Measurements from ENCODE around the gene TMEM201. TPM values are rescaled to one million over a fixed set of nuclear protein-coding genes. Genes with fewer than 3 reads are reported as not detected.
A peak's percentile ranks its signal among the peaks of the same experiment; 100 is the strongest.

The TMEM201 gene
- polyA plus RNA-seq, 1 of the 3 experiments (the other 2 are of a cell fraction) = 8.2 TPM

DNA sequence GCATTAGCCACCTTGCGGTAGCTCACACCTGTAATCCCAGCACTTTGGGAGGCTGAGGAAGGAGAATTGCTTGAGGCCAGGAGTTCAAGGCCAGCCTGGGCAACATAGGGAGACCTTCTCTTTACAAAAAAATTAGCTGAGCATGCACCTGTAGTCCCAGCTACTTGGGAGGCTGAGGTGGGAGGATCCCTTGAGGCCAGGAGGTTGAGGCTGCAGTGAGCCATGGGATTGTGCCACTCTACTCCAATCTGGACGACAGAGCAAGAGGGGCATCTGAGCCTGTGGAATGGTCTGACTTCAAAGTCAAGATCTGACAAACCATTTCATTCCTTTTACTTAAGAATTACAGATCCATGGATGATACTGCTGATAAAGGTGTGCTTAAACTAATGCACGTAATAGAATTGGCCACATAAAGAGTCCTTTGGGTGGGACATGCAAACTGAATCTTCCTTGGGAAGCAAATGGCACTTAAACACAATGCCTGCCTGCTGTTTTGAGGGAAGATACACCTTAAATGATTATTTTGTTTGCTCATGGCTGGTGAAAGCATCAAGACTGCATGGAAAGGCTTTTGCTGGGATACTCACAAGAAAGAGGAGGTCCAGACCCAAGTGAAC is 2.5 kb upstream of the TMEM201 start:
- no peak for DNase-seq
- H4K20me1 ChIP-seq (ENCODE audit: insufficient read depth) = peaks cover 18% of the 10 kb centered on the region; the same call in 1 of the 2 replicates
- no peaks in the 10 kb centered on the region for H3F3A ChIP-seq (replicated peaks; ENCODE audit: insufficient read depth)
- 88% methylated on average over 3 of the region's 3 CpGs for WGBS (ENCODE audit: low lambda C conversion rate)
- H3K27ac ChIP-seq (ENCODE audit: low read depth in 2 of 2, low read length in 1 of 2) = no peak overlapping the region
- no peak overlapping the region for H3K4me2 ChIP-seq
- H3K9me3 ChIP-seq = no peaks in the 10 kb centered on the region
- H3K79me2 ChIP-seq (ENCODE audit: insufficient read depth) = peaks cover 20% of the 10 kb centered on the region
- H3K9ac ChIP-seq = no peak overlapping the region
- H3K27me3 ChIP-seq (ENCODE audit: insufficient read depth) = no peaks in the 10 kb centered on the region
- no peaks in the 10 kb centered on the region for H3K9me2 ChIP-seq
- peaks cover 0 to 4% of the 10 kb centered on the region in 2 experiments for H3K36me3 ChIP-seq (replicated peaks in 1 of 2; ENCODE audit: control insufficient read depth in 1 of 2, insufficient read depth in 2 of 2, low read length in 1 of 2)
- POLR2A ChIA-PET = interaction anchor here (0.7 kb wide), 1 partner anchor 153 kb away, joined by 3 read pairs; no protein-coding TSS in a partner anchor
- no peak overlapping the region for H2AFZ ChIP-seq (ENCODE audit: low read depth)
- no peak overlapping the region for H3K4me3 ChIP-seq (ENCODE audit: low read depth in 2 of 2, low read length in 1 of 2)
- no peak for TF ChIP-seq EZH2phosphoT487 (IDR thresholded peaks at IDR 0.05; ENCODE audit: borderline replicate concordance, low read depth)
- no peak for TF ChIP-seq FOXJ3 (CRISPR knock-in tag; IDR thresholded peaks at IDR 0.05)
- TF ChIP-seq RFX5 (IDR thresholded peaks at IDR 0.05; ENCODE audit: low read length) = no peak
- no peak for TF ChIP-seq NFIC (IDR thresholded peaks at IDR 0.05; ENCODE audit: borderline replicate concordance)
- no peak for TF ChIP-seq RXRA (IDR thresholded peaks at IDR 0.05; ENCODE audit: borderline replicate concordance, low read depth)
- no peak for TF ChIP-seq FOXM1 (IDR thresholded peaks at IDR 0.05; ENCODE audit: low read depth)
- no peak for TF ChIP-seq SMC3 (IDR thresholded peaks at IDR 0.05; ENCODE audit: low read depth, low read length)
- CTCF ChIA-PET = interaction anchor here (1.2 to 2.2 kb wide), 3 partner anchors 13 to 90 kb away, joined by 3 to 9 read pairs (median 4); no protein-coding TSS in a partner anchor
- H3K4me1 ChIP-seq (ENCODE audit: control insufficient read depth in 1 of 2, insufficient read depth in 2 of 2, low read depth in 1 of 2, low read length in 1 of 2) = peaks cover 11 to 18% of the 10 kb centered on the region in 2 experiments; a peak in 1 of 4 replicates

DNA sequence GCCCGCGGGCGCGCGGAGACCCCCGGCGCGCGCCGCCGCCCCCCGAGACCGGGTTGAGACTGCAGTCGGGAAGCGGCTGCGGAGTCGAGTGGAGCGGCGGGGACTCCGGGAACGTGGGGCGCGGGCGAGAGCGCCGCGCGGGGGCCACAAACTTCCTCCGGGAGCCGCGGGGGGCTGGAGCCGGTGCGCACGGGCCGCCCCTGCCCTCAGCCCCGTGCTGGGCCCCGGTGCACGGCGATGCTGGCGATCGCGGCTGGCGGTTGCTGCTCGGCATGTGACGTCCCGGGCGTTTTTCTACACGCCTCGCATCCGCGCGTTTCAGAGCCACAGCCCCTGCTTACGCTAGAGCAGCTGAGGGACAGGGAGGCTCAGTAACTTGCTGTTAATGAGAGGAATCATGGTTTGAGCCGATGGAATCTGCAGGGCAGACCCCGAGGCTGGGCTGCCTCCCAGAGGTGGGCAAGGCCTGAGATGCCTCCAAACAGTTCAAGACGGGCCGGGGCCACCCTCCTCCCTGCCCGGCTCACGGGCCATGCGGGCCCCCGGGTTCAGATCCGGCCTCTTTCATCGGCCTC is 520 bp downstream of the TMEM201 start:
- CTCF ChIA-PET = interaction anchor here (0.6 to 7.0 kb wide), 14 partner anchors 10 to 1129 kb away, joined by 3 to 51 read pairs (median 4); no protein-coding TSS in a partner anchor
- H3K27ac ChIP-seq (ENCODE audit: low read depth in 2 of 2, low read length in 1 of 2) = peak overlapping the region; percentile 26 to 93

GRCh38 chr1:9589719-9590157 is 1.0 kb downstream of the TMEM201 start:
- peaks cover 32% of the 10 kb centered on the region; the same call in 1 of the 2 replicates for H4K20me1 ChIP-seq (ENCODE audit: insufficient read depth)
- peak overlapping the region; percentile 26 to 93 for H3K27ac ChIP-seq (ENCODE audit: low read depth in 2 of 2, low read length in 1 of 2)
- H3K79me2 ChIP-seq (ENCODE audit: insufficient read depth) = peaks cover 54% of the 10 kb centered on the region
- H3K4me1 ChIP-seq (ENCODE audit: control insufficient read depth in 1 of 2, insufficient read depth in 2 of 2, low read depth in 1 of 2, low read length in 1 of 2) = peaks cover 26 to 53% of the 10 kb centered on the region in 2 experiments; a peak in 3 of 4 replicates
- H3K9ac ChIP-seq = peak overlapping the region; percentile 68; the same call in 1 of the 2 replicates
- no peaks in the 10 kb centered on the region for H3K36me3 ChIP-seq (replicated peaks in 1 of 2; ENCODE audit: control insufficient read depth in 1 of 2, insufficient read depth in 2 of 2, low read length in 1 of 2)
- no peak for DNase-seq
- POLR2A ChIA-PET = interaction anchor here (1.0 to 2.7 kb wide), 3 partner anchors 14 to 51 kb away, joined by 3 to 8 read pairs (median 3); partner anchors contain the start of gene SLC25A33
- H3F3A ChIP-seq (replicated peaks; ENCODE audit: insufficient read depth) = no peaks in the 10 kb centered on the region
- H2AFZ ChIP-seq (ENCODE audit: low read depth) = no peak overlapping the region
- H3K9me3 ChIP-seq = no peaks in the 10 kb centered on the region
- CTCF ChIA-PET = interaction anchor here (0.6 to 7.0 kb wide), 11 partner anchors 11 to 1129 kb away, joined by 3 to 51 read pairs (median 4); no protein-coding TSS in a partner anchor
- no peaks in the 10 kb centered on the region for H3K9me2 ChIP-seq
- WGBS (ENCODE audit: low lambda C conversion rate) = 9% methylated on average over 6 of the region's 6 CpGs
- H3K4me2 ChIP-seq = peak overlapping the region; percentile 90
- H3K4me3 ChIP-seq (ENCODE audit: low read depth in 2 of 2, low read length in 1 of 2) = peak overlapping the region; percentile 70 to 79
- H3K27me3 ChIP-seq (ENCODE audit: insufficient read depth) = no peaks in the 10 kb centered on the region
- no peak for TF ChIP-seq MXI1 (IDR thresholded peaks at IDR 0.05; ENCODE audit: low read depth, low read length)
- no peak for TF ChIP-seq EZH2phosphoT487 (IDR thresholded peaks at IDR 0.05; ENCODE audit: borderline replicate concordance, low read depth)
- TF ChIP-seq RFX5 (IDR thresholded peaks at IDR 0.05; ENCODE audit: low read length) = no peak
- no peak for TF ChIP-seq USF2 (IDR thresholded peaks at IDR 0.05; ENCODE audit: borderline replicate concordance, low read depth, low read length)
- TF ChIP-seq, protein P1, sequence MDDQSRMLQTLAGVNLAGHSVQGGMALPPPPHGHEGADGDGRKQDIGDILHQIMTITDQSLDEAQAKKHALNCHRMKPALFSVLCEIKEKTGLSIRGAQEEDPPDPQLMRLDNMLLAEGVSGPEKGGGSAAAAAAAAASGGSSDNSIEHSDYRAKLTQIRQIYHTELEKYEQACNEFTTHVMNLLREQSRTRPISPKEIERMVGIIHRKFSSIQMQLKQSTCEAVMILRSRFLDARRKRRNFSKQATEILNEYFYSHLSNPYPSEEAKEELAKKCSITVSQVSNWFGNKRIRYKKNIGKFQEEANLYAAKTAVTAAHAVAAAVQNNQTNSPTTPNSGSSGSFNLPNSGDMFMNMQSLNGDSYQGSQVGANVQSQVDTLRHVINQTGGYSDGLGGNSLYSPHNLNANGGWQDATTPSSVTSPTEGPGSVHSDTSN (IDR thresholded peaks at IDR 0.05) = no peak
- no peak for TF ChIP-seq GATA2 (CRISPR knock-in tag; IDR thresholded peaks at IDR 0.05)
- no peak for TF ChIP-seq RXRA (IDR thresholded peaks at IDR 0.05; ENCODE audit: borderline replicate concordance, low read depth)
- no peak for TF ChIP-seq MAX (IDR thresholded peaks at IDR 0.05; ENCODE audit: low read depth)
- no peak for TF ChIP-seq SMC3 (IDR thresholded peaks at IDR 0.05; ENCODE audit: low read depth, low read length)
- no peak for TF ChIP-seq FOXJ3 (CRISPR knock-in tag; IDR thresholded peaks at IDR 0.05)
- TF ChIP-seq, protein P2, sequence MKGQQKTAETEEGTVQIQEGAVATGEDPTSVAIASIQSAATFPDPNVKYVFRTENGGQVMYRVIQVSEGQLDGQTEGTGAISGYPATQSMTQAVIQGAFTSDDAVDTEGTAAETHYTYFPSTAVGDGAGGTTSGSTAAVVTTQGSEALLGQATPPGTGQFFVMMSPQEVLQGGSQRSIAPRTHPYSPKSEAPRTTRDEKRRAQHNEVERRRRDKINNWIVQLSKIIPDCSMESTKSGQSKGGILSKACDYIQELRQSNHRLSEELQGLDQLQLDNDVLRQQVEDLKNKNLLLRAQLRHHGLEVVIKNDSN (IDR thresholded peaks at IDR 0.05; ENCODE audit: borderline replicate concordance, low read depth) = no peak

More for the DNA sequence above, 520 bp downstream of the TMEM201 start:
- peaks cover 49% of the 10 kb centered on the region for H3K79me2 ChIP-seq (ENCODE audit: insufficient read depth)
- H3K9ac ChIP-seq = peak overlapping the region; percentile 68; the same call in 1 of the 2 replicates
- H3K4me2 ChIP-seq = peak overlapping the region; percentile 90
- no peaks in the 10 kb centered on the region for H3K36me3 ChIP-seq (replicated peaks in 1 of 2; ENCODE audit: control insufficient read depth in 1 of 2, insufficient read depth in 2 of 2, low read length in 1 of 2)
- TF ChIP-seq MXI1 (IDR thresholded peaks at IDR 0.05; ENCODE audit: low read depth, low read length) = 0 out of 2 replicates have a peak, but pooled peaks have one; percentile 9
- TF ChIP-seq FOXJ3 (CRISPR knock-in tag; IDR thresholded peaks at IDR 0.05) = no peak
- DNase-seq = no peak
- 0% methylated on average over 1 of the region's 63 CpGs for WGBS (ENCODE audit: low lambda C conversion rate)
- H3K9me2 ChIP-seq = no peaks in the 10 kb centered on the region
- H3K4me1 ChIP-seq (ENCODE audit: control insufficient read depth in 1 of 2, insufficient read depth in 2 of 2, low read depth in 1 of 2, low read length in 1 of 2) = peaks cover 26 to 48% of the 10 kb centered on the region in 2 experiments; a peak in 3 of 4 replicates
- H4K20me1 ChIP-seq (ENCODE audit: insufficient read depth) = peaks cover 32% of the 10 kb centered on the region; the same call in 1 of the 2 replicates
- no peak overlapping the region for H2AFZ ChIP-seq (ENCODE audit: low read depth)
- H3K4me3 ChIP-seq (ENCODE audit: low read depth in 2 of 2, low read length in 1 of 2) = peak overlapping the region; percentile 70 to 79
- POLR2A ChIA-PET = interaction anchor here (1.0 to 2.7 kb wide), 3 partner anchors 15 to 50 kb away, joined by 3 to 8 read pairs (median 3); partner anchors contain the start of gene SLC25A33
- H3K27me3 ChIP-seq (ENCODE audit: insufficient read depth) = no peaks in the 10 kb centered on the region
- no peaks in the 10 kb centered on the region for H3F3A ChIP-seq (replicated peaks; ENCODE audit: insufficient read depth)
- no peaks in the 10 kb centered on the region for H3K9me3 ChIP-seq

Measured in SK-N-SH (cell line).